IPS-NIHi7 (cell line): ENCODE data around the gene MRPS7.

ENCODE experiments used
- DNase-seq: peaks from one replicate; pipeline ENCODE4 v3.0.0; 2012; ENCODE audit warnings: mixed read lengths; ENCODE audit errors: extremely low spot score

Gene MRPS7

DNA sequence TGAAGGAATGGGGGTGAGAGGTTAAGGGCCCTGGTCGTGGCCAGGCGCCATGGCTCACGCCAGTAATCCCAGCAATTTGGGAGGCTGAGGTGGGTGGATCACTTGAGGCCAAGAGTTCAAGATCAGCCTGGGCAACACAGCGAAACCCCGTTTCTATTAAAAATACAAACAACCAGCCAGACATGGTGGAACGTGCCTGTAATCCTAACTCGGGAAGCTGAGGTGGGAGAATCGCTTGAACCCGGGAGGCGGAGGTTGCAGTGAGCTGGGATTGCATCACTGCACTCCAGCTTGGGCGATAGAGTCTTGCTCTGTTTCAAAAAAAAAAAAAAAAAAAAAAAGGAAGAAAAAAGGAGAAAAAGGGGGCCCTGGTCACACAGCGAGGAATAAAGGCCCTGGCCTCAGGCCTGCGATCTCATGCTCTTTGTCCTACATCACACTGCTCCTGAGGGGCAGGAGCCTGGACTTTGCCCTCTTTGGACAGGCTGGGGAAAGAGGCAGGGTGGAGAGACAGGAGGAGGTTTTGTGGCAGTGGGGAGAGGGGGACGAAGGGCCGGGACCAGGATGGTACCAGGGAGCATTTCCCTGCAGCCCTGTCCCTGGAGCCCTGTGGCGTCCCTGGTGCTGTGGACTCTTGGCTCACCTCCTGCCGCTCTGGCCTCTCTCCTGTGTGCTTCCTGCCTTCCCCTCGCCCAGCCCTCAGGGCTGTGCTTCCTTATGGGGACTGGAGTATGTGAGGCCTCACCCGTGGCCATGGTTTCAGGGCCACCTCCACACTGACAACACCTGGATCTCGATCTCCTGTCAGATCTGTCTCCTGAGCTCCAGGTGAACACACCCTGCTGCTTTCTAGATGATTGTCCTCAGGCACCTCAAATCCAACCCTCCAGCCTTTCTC, 47.3 kb downstream of the MRPS7 start:
- no peak for DNase-seq

DNA sequence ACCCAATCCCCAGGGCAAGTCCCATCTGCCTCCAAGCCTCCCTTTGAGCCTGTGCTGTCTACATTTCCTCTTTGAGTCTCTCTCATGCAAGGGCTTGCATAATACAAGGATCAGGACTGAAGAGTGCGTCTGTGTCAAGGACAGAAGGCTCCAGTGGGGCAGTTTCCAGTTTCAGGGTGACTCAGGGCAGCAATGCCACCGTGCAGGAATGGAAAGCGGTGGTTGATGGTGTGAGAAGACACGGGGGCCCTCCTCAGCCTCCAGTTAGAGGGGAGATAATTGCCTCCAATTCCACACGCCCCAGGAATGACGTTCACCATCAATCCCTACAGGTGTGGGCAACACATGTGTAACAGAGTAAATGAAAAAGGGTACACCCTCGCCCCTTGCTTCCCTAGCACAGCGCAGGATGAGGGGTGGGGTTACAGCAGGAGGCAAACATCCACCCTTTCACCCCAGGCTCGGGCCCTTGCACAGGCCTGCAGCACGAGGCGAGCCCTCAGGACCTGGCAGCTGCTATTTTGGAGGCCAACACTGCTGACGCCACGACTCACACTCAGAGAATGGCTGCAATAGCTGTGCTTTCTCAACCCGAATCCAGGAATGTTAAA, 52.4 kb downstream of the MRPS7 start:
- no peak for DNase-seq

DNA sequence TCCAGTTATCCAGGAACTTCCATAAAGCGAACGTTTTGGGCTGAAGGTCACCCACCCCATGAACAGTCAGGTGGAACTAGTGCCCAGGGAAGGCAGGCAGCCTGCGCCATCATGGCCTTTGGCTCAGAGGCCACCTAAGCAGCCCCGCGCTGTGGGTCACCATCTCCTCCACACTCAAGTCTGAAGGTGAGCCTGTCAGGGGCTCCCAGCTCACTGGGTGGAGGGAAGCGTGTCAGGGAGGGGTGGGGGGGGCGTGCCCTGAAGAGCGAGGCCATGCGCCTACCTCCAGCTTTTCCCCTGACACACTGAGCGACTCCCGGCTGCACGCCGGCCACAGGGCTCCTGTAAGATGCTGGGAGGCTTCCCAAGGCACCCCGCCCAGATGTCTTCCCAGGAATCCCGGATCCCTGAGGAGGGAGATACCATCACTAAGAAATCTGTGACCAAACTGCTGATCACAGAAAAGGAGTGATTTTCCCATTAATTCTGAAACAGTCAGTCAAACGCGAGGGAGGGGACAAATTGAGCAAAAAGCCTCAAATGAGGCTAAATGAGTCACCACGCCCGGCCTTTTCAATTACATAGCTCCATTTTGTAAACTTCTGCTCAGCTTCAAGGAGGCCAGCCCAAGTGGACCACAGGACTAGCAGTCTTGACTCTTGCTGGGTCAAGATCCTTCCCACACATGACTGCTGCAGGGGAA, 54.0 kb downstream of the MRPS7 start:
- DNase-seq, result no peak
